ENCODE measurements around the gene LINGO4. TPM values are rescaled to one million over a fixed set of nuclear protein-coding genes. Genes with fewer than 3 reads are reported as not detected.

Gene LINGO4, protein sequence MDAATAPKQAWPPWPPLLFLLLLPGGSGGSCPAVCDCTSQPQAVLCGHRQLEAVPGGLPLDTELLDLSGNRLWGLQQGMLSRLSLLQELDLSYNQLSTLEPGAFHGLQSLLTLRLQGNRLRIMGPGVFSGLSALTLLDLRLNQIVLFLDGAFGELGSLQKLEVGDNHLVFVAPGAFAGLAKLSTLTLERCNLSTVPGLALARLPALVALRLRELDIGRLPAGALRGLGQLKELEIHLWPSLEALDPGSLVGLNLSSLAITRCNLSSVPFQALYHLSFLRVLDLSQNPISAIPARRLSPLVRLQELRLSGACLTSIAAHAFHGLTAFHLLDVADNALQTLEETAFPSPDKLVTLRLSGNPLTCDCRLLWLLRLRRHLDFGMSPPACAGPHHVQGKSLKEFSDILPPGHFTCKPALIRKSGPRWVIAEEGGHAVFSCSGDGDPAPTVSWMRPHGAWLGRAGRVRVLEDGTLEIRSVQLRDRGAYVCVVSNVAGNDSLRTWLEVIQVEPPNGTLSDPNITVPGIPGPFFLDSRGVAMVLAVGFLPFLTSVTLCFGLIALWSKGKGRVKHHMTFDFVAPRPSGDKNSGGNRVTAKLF
- 1 to 10 TPM; 3.1 to 3.5 TPM for total RNA-seq
- polyA plus RNA-seq (ENCODE audit: insufficient read depth, low read depth, low replicate concordance): 1.4 TPM
- long read RNA-seq, donor 1: 0 reads
- long read RNA-seq, donor 2: 0 reads

- Histone ChIP-seq H3K9me3 (no peaks in the 10 kb centered on the region), H3K4me3 (no peak within 1 kb of the TSS), H3K27me3 (no peaks in the 10 kb centered on the region), H3K36me3 (ENCODE audit: low read depth, missing control alignments) (no peaks in the 10 kb centered on the region), H3K4me1 (no peaks in the 10 kb centered on the region), H3K27ac (no peak within 1 kb of the TSS)
- intact Hi-C loops (cut with DNase I; ENCODE audit: low total_unique reads): no loop called here
- WGBS, 2 donors: 52 to 72% methylated on average over 9 to 12 of the region's 12 CpGs
- DNase-seq: no peak
- TF ChIP-seq, protein P1, sequence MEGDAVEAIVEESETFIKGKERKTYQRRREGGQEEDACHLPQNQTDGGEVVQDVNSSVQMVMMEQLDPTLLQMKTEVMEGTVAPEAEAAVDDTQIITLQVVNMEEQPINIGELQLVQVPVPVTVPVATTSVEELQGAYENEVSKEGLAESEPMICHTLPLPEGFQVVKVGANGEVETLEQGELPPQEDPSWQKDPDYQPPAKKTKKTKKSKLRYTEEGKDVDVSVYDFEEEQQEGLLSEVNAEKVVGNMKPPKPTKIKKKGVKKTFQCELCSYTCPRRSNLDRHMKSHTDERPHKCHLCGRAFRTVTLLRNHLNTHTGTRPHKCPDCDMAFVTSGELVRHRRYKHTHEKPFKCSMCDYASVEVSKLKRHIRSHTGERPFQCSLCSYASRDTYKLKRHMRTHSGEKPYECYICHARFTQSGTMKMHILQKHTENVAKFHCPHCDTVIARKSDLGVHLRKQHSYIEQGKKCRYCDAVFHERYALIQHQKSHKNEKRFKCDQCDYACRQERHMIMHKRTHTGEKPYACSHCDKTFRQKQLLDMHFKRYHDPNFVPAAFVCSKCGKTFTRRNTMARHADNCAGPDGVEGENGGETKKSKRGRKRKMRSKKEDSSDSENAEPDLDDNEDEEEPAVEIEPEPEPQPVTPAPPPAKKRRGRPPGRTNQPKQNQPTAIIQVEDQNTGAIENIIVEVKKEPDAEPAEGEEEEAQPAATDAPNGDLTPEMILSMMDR (IDR thresholded peaks at IDR 0.05): no peak
- TF ChIP-seq POLR2A (IDR thresholded peaks at IDR 0.05): no peak
These were observed at the start of gene LINGO4 for GRCh38 chr1:151805066-151805820. LINGO4 (minus strand) TSS chr1:151805419; CDS start chr1:151802704, 2,715 bp downstream.

DNA sequence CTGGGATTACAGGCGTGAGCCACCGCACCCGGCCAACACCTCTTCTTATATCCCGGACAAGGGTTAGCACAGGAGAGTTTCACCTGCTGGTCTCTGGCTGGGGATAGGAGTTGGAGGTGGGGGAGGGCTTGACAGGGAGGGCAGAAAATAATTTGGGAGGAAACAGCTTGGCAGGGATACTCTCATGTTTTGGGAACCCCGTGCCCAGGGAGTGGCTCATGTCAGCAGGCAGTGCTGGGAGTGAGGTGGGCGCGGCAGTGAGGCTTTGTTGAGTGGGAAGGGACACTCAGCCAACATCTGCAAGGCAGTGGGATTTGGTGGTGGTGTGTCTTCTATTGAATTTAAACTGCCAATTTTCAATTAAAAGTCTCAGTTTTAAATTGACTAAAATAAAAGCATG, 49.4 kb upstream of the LINGO4 start:
- Histone ChIP-seq H3K4me1 (peaks cover 9% of the 10 kb centered on the region), H3K27ac (no peak overlapping the region), H3K4me3 (no peak overlapping the region), H3K9me3 (no peaks in the 10 kb centered on the region), H3K36me3 (ENCODE audit: low read depth, missing control alignments) (no peaks in the 10 kb centered on the region), H3K27me3 (no peaks in the 10 kb centered on the region)
- no peak for DNase-seq
- intact Hi-C loops (cut with DNase I; ENCODE audit: low total_unique reads): no loop called here
- TF ChIP-seq POLR2A (IDR thresholded peaks at IDR 0.05): no peak
- TF ChIP-seq, protein P1 (IDR thresholded peaks at IDR 0.05): no peak
- 85% methylated on average over 7 of the region's 7 CpGs for WGBS, 2 donors

GRCh38 chr1:151853411-151853943, 48.3 kb upstream of the LINGO4 start, which contains the start of gene THEM5:
THEM5 (minus strand) TSS chr1:151853712; CDS start chr1:151853565, 147 bp downstream.
- no peaks in the 10 kb centered on the region for H3K36me3 ChIP-seq (ENCODE audit: low read depth, missing control alignments)
- no peak within 1 kb of the TSS for H3K27ac ChIP-seq
- H3K4me3 ChIP-seq: no peak within 1 kb of the TSS
- peaks cover 9% of the 10 kb centered on the region for H3K4me1 ChIP-seq
- DNase-seq: no peak
- WGBS, 2 donors: 80% methylated on average over 5 of the region's 5 CpGs; no CpG with 5 or more reads in 1 of the 2 donors
- no peak for TF ChIP-seq POLR2A (IDR thresholded peaks at IDR 0.05)
- TF ChIP-seq, protein P1 (IDR thresholded peaks at IDR 0.05): no peak
- intact Hi-C loops (cut with DNase I; ENCODE audit: low total_unique reads): no loop called here
- no peaks in the 10 kb centered on the region for H3K27me3 ChIP-seq
- no peaks in the 10 kb centered on the region for H3K9me3 ChIP-seq

GRCh38 chr1:151852733-151853132, 47.5 kb upstream of the LINGO4 start:
- no peak overlapping the region for H3K4me3 ChIP-seq
- H3K27me3 ChIP-seq: no peaks in the 10 kb centered on the region
- no peaks in the 10 kb centered on the region for H3K9me3 ChIP-seq
- no peaks in the 10 kb centered on the region for H3K36me3 ChIP-seq (ENCODE audit: low read depth, missing control alignments)
- intact Hi-C loops (cut with DNase I; ENCODE audit: low total_unique reads): no loop called here
- DNase-seq: no peak
- H3K4me1 ChIP-seq: peaks cover 9% of the 10 kb centered on the region
- TF ChIP-seq POLR2A (IDR thresholded peaks at IDR 0.05): no peak
- TF ChIP-seq, protein P1 (IDR thresholded peaks at IDR 0.05): no peak
- 97% methylated on average over 4 of the region's 4 CpGs; no CpG with 5 or more reads in 1 of the 2 donors for WGBS, 2 donors
- no peak overlapping the region for H3K27ac ChIP-seq
